WTC11 (cell line): ENCODE results near the gene CLDN19. TPM values are rescaled to one million over a fixed set of nuclear protein-coding genes. Genes with fewer than 3 reads are reported as not detected.

Experiments
- ATAC-seq: fragments of 200-7000 bp; cut with Tn5 transposase; 2 replicates; pipeline ENCODE4 v1.10.0; 2021; ENCODE audit warnings: mild to moderate bottlenecking, moderate library complexity
- CTCF ChIA-PET: fragments of 300-600 bp; sonication (Branson Sonifier 250); formaldehyde crosslinking; loops from one replicate; lab custom pipeline; 2021; ENCODE audit warnings: antibody characterized with exemption; lab: Charles Lee
- POLR2A ChIA-PET: fragments of 350-600 bp; sonication (Branson Sonifier 250); formaldehyde crosslinking; loops from one replicate; lab custom pipeline; 2021; ENCODE audit warnings: antibody characterized with exemption; lab: Charles Lee
- DNase-seq: peaks from one replicate; pipeline ENCODE4 v3.0.0; 2021; ENCODE audit warnings: low spot score
- H3K27ac Mint-ChIP-seq: 2 replicates; pipeline ENCODE4 v1.8.0; 2021; ENCODE audit warnings: mixed read lengths
- H3K27me3 Mint-ChIP-seq: 2 replicates; pipeline ENCODE4 v1.8.0; 2021; ENCODE audit warnings: low read depth, mild to moderate bottlenecking, moderate library complexity, mixed read lengths
- H3K36me3 Mint-ChIP-seq: 2 replicates; pipeline ENCODE4 v1.8.0; 2021; ENCODE audit warnings: mixed read lengths
- H3K4me1 Mint-ChIP-seq: 2 replicates; pipeline ENCODE4 v1.8.0; 2022; ENCODE audit warnings: mixed read lengths
- H3K4me3 Mint-ChIP-seq: 2 replicates; pipeline ENCODE4 v1.8.0; 2021; ENCODE audit warnings: mild to moderate bottlenecking, moderate library complexity, mixed read lengths
- H3K9me3 Mint-ChIP-seq: 2 replicates; pipeline ENCODE4 v1.8.0; 2021; ENCODE audit warnings: mixed read lengths
- CREM ChIP-seq: sonication (generic); formaldehyde crosslinking; IDR thresholded peaks from 2 replicates; pipeline ENCODE4 v1.8.1; 2022; ENCODE audit warnings: mild to moderate bottlenecking, missing genetic modification reagents, moderate library complexity
- CTCF ChIP-seq: fragments of 200-600 bp; IDR thresholded peaks from 2 replicates; pipeline ENCODE4 v1.8.0; 2022; ENCODE audit warnings: antibody characterized with exemption
- E2F5 ChIP-seq: sonication (generic); formaldehyde crosslinking; IDR thresholded peaks from 2 replicates; pipeline ENCODE4 v1.8.1; 2022; ENCODE audit warnings: mild to moderate bottlenecking, moderate library complexity, missing genetic modification reagents
- FOXJ3 ChIP-seq: sonication (generic); formaldehyde crosslinking; IDR thresholded peaks from 2 replicates; pipeline ENCODE4 v1.9.0; 2021; ENCODE audit warnings: missing genetic modification reagents, mild to moderate bottlenecking, borderline replicate concordance
- MYBL2 ChIP-seq: sonication (generic); formaldehyde crosslinking; IDR thresholded peaks from 2 replicates; pipeline ENCODE4 v1.8.1; 2023; ENCODE audit warnings: mild to moderate bottlenecking, moderate library complexity, missing genetic modification reagents
- USF2 ChIP-seq: sonication (generic); formaldehyde crosslinking; IDR thresholded peaks from 2 replicates; pipeline ENCODE4 v1.8.1; 2023; ENCODE audit warnings: mild to moderate bottlenecking, missing genetic modification reagents, moderate library complexity
- ZNF263 ChIP-seq: sonication (generic); formaldehyde crosslinking; IDR thresholded peaks from 2 replicates; pipeline ENCODE4 v1.8.1; 2022; ENCODE audit warnings: low read depth, mild to moderate bottlenecking, moderate library complexity, missing genetic modification reagents
- ZNF317 ChIP-seq: sonication (generic); formaldehyde crosslinking; IDR thresholded peaks from 2 replicates; pipeline ENCODE4 v1.8.1; 2023; ENCODE audit warnings: low read depth, mild to moderate bottlenecking, moderate library complexity, missing genetic modification reagents, borderline replicate concordance
- ZNF396 ChIP-seq: fragments of 250-450 bp; sonication (Bioruptor Pico); IDR thresholded peaks from 2 replicates; pipeline ENCODE4 v1.8.0; 2021; ENCODE audit warnings: mild to moderate bottlenecking, moderate library complexity, borderline replicate concordance
- ZNF423 ChIP-seq: fragments of 250-450 bp; sonication (Bioruptor Pico); IDR thresholded peaks from 2 replicates; pipeline ENCODE4 v2.1.2; 2022; ENCODE audit warnings: mild to moderate bottlenecking, moderate library complexity
- total RNA-seq: library from RNA; stranded (reverse); gene quantifications from 3 replicates; pipeline ENCODE4 v1.2.3, GENCODE V29; 2021
- TF ChIP-seq, protein P1 (sequence below): sonication (generic); formaldehyde crosslinking; IDR thresholded peaks from 2 replicates; pipeline ENCODE4 v1.8.0; 2022; ENCODE audit warnings: mild to moderate bottlenecking, missing genetic modification reagents

The CLDN19 gene
- total RNA-seq, 1 experiment from 2014 or later: 8.1 TPM

- peaks cover 46% of the 10 kb centered on the region for H3K4me1 Mint-ChIP-seq
- POLR2A ChIA-PET: no interaction called here
- H3K27ac Mint-ChIP-seq: no peak overlapping the region
- no peaks in the 10 kb centered on the region for H3K9me3 Mint-ChIP-seq
- no peak overlapping the region for H3K4me3 Mint-ChIP-seq
- ATAC-seq: no peak
- TF ChIP-seq E2F5 (no peak), FOXJ3 (CRISPR knock-in tag) (no peak), CREM (CRISPR knock-in tag) (no peak), MYBL2 (CRISPR knock-in tag) (no peak), ZNF396 (CRISPR knock-in tag) (no peak), ZNF317 (CRISPR knock-in tag) (no peak)
- DNase-seq: no peak
- CTCF ChIA-PET: interaction anchor here (0.7 to 2.4 kb wide), 4 partner anchors 15 to 164 kb away, joined by 3 to 18 read pairs (median 4); partner anchors contain the start of genes C1orf50 and P3H1
- no peaks in the 10 kb centered on the region for H3K27me3 Mint-ChIP-seq
- peaks cover 12% of the 10 kb centered on the region; the same call in 1 of the 2 replicates for H3K36me3 Mint-ChIP-seq
These were observed 2.1 kb upstream of the CLDN19 start for GRCh38 chr1:42742141-42742540.

GRCh38 chr1:42741706-42742105 is 1.7 kb upstream of the CLDN19 start:
- TF ChIP-seq ZNF423 (CRISPR knock-in tag) (peak; percentile 23; the same call in 1 of the 2 replicates), ZNF263 (no peak)
- Mint-ChIP-seq H3K27me3 (no peaks in the 10 kb centered on the region), H3K9me3 (no peaks in the 10 kb centered on the region), H3K4me3 (no peak overlapping the region), H3K4me1 (peaks cover 47% of the 10 kb centered on the region), H3K36me3 (peaks cover 8% of the 10 kb centered on the region; the same call in 1 of the 2 replicates), H3K27ac (no peak overlapping the region)
- ATAC-seq (no peak), DNase-seq (no peak)
- ChIA-PET POLR2A (interaction anchor here (0.5 kb wide), 1 partner anchor 102 kb away, joined by 3 read pairs; no protein-coding TSS in a partner anchor), CTCF (interaction anchor here (1.0 to 2.4 kb wide), 2 partner anchors 16 to 25 kb away, joined by 4 to 18 read pairs; partner anchors contain the start of genes C1orf50 and P3H1)

DNA sequence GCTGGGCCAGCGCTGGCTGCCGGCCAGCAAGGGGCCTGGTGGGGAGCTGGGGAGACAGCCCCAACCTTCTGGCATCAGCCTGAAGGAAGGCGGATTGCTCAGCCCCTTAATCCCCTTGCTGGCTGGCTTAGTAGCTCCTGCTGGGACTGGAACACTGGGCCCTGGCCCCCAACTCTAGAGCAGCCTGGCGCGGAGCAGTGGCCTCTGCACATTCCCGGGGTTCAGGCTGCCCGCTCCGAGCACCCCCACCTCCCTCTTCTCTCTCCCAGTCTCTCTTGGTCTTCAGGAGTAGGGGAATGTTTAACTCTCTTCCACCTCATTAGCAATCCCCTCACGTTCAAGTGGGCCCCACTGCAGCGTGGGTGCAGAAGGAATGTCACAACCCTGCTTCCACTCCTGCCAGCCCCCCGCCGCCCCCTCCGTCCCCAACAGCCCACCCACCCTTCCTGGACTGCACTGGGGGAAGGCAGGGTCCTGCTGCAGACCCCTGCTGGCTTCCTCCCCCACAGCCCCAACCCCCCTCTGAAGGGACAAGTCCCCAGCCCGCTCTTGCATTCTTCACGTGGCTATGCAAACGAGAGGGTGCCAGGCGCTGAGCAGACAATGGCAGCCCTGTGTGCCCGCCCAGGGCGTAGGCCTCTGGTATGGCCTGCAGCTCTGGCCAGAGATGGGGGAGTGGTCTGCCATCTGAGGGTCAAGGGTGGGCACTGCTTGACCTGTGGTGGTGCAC is 980 bp upstream of the CLDN19 start:
- TF ChIP-seq CTCF (no peak), USF2 (CRISPR knock-in tag) (0 out of 2 replicates have a peak, but pooled peaks have one; percentile 20)
- TF ChIP-seq, protein P1, sequence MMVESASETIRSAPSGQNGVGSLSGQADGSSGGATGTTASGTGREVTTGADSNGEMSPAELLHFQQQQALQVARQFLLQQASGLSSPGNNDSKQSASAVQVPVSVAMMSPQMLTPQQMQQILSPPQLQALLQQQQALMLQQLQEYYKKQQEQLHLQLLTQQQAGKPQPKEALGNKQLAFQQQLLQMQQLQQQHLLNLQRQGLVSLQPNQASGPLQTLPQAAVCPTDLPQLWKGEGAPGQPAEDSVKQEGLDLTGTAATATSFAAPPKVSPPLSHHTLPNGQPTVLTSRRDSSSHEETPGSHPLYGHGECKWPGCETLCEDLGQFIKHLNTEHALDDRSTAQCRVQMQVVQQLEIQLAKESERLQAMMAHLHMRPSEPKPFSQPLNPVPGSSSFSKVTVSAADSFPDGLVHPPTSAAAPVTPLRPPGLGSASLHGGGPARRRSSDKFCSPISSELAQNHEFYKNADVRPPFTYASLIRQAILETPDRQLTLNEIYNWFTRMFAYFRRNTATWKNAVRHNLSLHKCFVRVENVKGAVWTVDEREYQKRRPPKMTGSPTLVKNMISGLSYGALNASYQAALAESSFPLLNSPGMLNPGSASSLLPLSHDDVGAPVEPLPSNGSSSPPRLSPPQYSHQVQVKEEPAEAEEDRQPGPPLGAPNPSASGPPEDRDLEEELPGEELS (CRISPR knock-in tag): peak; percentile 31; the same call in 1 of the 2 replicates
- Mint-ChIP-seq H3K4me1 (peaks cover 47% of the 10 kb centered on the region), H3K36me3 (peaks cover 4% of the 10 kb centered on the region; the same call in 1 of the 2 replicates), H3K27ac (no peak overlapping the region), H3K4me3 (peak overlapping the region; percentile 41; the same call in 1 of the 2 replicates), H3K27me3 (no peaks in the 10 kb centered on the region), H3K9me3 (no peaks in the 10 kb centered on the region)
- ATAC-seq: peak; percentile 4; the same call in 1 of the 2 replicates
- POLR2A ChIA-PET: interaction anchor here (0.5 to 1.3 kb wide), 4 partner anchors 26 to 101 kb away, joined by 3 to 6 read pairs (median 4); partner anchors contain the start of genes C1orf50, P3H1 and YBX1
- peak; percentile 57 for DNase-seq
- CTCF ChIA-PET: interaction anchor here (1.0 to 2.5 kb wide), 11 partner anchors 11 to 163 kb away, joined by 3 to 22 read pairs (median 4); partner anchors contain the start of genes C1orf50, P3H1 and YBX1
